GM18907 (cell line): ENCODE data around the gene ELFN1.

ENCODE experiments used
- ATAC-seq: cut with Tn5 transposase; IDR thresholded peaks from one replicate; pipeline ENCODE4 v1.9.1; 2021; ENCODE audit warnings: mild to moderate bottlenecking, moderate library complexity; ENCODE audit not compliant: unreplicated experiment

Gene ELFN1

DNA sequence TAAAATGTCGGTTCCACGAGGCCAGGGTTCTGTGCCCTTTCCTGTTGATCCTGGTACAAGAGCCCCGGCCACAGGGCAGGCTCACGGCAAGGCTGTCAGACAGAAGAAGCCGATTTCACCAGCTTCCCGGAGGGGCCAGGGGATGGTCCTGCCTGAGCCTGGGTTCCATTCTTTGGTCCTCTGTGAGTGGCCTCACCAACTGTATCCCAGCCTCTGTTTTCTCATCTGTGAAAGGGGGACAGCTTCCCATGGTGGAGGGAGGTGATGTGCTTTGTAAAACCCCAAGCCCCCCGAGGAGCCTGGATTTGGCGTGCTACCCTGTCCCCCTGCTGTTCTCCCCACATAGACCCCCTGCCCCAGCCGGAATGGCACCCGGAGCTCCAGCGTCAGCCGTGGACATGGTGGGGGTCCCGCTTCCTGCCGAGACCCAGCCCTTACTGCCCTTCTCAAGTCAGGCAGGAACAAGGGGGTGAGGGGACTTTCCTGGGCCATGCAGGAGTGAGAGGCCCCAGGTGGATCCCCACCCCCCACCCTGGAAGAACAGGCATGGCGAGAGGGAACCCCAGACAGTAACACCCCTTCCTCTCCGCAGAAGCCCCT is 28.3 kb upstream of the ELFN1 start:
- no peak for ATAC-seq

DNA sequence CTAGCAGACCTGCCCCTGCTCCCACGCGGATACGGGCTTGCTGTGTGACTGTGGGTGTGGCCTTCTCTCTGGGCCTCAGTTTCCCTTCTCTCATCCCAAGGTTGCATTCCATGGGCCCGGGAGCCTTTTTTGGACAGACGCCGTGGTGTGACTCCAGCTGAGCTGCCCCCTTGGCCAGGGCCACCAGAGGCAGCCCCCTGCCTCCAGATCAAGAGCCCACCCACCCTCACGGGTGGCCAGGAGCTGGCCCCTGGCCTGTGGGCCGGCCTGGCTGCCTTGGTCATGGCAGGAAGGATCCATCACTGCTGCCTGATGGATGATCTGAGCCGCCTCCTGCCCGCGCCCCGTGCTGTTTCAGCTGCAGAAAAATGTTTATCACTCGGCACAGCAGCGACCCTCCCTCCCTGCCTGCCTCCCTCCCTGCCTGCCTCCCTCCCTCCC is 27.8 kb upstream of the ELFN1 start:
- no peak for ATAC-seq

DNA sequence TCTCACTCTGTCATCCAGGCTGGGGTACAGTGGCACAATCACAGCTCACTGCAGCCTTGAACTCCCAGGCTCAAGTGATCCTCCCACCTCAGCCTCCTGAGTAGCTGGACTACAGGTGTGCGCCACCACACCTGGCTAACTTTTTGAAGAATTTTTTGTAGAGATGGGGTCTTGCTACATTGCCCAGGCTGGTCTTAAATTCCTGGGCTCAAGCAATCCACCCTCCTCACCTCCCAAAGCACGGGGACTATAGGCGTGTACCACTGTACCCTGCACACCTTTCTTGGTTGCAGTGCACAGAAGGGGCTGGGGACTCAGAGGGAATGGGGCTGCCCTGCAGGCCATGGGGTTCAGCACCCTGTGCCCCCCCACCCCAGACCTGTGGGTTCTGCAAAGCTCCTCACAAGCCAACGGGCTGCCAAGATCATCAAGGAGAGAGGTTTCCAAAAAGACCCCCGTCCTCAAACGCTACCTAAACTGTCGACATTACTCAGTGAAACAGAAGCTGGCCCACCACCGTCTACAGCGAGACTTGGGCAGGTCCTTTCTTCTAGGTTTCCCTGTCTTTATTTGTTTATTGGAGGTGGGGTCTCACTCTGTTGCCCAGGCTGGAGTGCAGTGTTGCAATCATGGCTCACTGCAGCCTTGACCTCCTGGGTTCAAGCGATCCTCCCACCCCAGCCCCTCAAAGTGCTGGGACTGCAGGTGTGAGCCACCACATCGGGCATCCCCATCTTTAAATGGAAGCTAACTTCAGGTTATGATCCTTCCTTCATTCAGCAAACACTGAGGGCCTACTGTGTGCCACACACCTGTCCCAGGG is 26.6 kb upstream of the ELFN1 start:
- ATAC-seq: no peak

DNA sequence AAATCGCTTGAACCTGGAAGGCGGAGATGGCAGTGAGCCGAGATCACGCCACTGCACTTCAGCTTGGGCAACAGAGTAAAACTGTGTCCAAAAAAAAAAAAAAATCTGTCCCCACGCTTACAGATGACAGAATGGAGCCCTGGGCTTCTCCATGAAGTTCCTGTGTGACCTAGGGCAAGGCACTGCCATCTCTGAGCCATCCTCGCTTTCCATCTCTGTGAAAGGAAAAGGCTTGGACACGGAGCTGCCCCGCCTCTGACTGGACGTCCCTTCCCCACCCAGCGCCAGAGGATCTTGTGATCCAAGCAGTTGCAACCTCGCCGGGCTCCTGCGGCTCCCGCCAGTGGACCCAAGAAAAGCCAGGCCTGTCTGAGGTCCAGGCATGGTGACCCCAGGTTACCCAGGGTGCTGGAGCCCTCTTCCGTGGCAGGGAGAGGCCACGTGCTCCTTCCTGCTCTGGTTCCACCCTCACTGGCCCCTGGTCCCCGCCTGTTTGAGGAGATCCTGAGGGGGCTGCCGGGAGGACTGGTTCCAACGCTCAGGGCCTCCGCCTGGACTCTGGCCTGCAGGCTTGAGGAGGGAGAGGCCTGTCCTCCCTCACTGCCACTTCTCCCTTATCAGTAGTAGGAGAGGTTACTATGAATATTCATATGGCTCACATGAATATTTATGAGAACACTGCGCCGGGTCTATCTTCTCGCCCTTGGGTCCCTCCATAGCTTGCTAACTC is 25.6 kb upstream of the ELFN1 start:
- ATAC-seq: no peak

DNA sequence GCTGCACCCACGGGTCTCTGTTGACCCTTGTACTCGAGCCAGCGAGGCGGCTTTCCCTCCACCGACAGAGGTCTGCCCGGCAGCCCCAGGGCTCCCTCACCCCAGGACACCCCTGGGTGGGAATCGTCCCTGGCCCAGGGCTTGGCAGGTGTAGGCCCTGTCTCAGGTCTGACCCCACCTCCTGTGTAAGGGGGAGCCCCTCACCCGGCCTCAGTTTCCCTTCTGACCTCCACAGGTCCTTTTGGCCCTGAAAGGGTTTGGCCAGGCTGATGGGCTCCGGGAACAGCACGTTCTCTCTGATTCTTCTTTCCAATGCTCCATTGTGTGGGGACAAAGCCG is 25.0 kb upstream of the ELFN1 start:
- ATAC-seq: no peak

DNA sequence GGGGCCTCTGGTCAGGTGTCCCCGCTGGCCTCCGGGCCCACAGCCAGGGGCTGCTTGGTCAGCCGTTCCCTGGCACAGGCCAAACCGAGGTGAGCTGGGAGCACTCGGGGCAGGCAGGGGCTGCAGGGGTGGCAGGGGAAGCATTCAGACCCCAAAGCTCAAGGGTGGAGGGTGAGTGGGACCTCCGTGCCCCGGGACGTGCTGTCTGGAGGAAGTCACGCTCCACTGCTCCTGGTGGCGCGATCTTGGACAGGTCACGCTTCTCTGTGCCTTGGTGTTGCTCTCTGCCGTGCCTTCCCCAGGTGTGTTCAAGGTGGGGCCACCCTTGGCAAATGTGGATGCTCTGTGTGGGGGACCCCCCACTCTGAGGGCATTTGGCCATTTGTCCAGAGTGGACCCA is 24.6 kb upstream of the ELFN1 start:
- ATAC-seq: no peak

DNA sequence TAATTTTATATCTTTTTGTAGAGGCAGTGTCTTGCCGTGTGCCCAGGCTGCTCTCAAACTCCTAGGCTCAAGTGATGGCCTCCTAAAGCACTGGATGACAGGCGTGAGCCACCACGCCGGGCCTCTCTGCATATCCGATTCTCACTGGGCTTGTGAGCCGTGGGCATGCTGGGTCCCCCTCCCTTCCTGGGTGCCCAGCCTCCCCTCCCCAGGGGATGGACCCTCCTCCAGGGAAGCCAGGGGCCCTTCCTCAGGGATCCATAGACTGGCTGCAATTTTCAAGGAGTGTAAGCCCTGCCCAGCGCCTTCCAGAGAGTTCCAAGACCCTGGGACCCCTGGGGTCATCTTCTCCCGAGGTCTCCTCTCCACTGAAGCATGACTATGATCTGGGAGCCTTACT is 23.7 kb upstream of the ELFN1 start:
- ATAC-seq: no peak

DNA sequence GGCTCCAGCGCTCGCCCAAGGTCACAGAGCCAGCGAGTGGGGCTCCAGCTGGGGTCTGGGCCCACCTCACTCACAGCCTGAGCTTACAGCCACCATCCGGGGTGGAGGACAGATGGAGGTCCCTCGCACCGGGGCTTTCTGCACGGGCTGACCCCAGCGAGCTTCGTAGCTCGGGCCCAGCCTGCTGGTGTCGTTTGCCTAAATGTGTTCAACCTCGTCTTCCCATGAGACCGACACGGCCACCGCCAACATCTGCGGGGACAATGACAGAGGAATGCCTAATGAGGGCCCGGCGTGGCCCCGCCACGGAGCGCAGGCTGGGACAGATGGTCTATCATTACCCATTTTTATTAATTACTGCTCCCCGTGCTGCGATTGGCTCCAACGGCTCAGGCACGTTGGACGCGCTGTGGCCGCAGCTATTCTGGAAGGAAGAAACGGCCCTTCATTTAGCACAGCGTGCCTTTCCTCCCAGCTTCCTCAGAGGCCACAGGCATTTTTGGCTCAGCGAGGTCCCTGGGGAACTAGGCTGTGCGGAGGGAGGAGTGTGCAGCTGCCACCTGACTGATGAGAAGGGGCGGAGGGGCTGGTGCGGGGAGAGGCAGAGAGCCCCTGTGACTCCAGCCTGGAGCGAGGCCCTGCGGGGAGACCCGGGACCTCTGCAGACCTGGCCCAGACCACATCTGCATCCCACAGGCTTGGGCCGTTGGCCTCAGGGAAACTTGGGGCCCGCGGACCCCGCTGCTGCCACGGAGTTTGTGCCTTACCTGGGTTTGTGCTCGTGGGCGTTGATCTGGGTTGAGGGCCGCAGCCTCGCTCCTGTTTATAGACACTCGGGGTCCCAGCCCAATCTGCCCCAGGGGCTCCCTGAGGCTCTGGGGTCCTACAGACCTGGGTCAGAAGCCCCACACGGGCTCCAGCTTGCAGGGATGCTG is 22.9 kb upstream of the ELFN1 start:
- no peak for ATAC-seq

DNA sequence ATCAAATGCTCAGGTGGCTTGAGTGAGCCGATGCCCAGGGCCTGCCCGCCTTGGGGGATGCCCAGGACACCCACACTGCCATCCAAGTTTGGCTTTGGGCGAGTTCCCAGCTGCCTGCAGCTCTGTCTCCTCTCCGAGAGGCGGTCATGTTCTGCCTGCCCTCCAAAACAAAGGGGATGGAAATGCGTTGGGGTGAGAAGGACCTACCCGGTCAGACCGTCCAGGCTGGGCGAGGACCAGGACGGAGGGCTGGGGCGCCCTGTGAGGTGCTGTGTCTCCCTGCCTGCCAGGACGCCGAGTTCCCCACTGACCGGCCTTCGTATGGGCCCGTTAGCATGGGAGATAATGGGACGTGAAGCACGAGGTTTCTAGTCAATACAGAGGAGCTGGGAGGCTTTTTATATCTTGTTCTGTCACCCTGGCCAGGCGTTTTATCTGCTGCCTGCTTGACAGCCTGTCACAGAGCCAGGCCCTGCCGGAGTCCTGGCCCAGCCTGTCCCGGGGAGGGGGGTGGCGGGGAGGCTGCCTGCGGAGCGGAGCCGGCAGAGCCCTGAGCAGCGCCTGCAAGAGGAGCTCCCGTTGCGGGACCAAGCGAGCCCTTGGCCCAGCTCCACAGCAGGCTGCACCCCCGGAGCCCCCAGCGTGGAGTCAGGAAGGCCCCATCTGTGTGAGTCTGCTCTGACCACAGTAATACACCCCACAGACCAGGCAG is 22.0 kb upstream of the ELFN1 start:
- no peak for ATAC-seq

DNA sequence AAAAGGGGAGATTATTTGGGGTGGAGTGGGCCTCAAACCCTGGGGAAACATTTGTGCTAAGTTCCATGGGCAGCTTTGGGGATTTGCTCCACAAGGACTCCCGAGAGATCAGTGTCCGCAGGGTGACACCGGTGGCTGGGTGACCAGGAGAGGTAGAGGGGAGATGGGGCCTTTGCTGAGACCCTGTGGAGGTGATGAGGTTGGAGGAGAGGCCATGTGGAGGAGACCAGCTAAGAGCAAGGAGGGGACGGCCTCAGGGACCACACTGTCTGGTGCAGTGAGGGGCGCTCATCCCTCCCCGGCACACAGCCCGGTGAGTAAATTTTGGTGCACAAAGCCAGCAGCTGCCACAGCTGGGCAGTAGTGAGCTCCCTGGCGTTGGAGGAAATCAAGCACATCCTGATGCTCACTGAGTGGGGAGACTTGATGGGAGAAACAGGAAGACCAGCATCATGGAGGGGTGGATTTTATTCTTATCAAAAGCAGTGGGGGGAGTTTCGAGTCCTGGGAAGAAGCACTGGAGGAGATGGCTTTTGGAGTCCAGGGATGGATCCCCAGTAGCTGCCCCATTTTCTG is 20.2 kb upstream of the ELFN1 start:
- ATAC-seq: no peak

DNA sequence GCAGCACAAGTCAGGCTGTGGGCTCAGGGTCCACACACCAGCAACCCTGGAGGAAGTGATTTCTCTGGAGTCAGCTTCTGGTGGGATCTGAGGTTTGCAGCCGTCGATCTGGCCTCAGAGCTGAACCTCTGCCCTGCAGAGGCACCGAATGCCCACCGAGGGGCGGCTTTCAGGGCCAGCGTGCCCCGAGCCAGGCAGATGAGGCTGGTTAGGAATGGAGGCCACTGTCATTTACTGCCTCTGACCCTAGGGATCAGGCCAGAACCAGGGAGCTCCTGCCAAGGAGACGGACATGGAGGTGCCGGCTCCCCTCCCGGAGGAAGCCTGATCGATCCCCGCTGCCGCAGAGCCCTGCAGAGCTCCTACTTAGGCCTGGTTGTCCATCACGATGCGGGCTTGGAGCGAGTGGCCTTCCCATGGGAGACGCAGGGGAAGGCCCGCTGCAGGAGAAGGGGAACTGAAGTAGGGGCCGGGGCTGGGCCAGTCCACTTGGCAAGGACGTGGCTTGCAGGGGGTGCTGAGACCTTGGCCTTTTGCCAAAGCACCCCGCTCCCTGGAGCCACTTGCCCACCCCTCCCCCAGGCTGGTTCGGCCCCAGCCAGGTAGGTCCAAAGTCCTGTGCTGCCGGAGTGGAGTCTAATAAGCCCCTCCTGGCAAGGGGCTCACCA is 19.6 kb upstream of the ELFN1 start:
- no peak for ATAC-seq

DNA sequence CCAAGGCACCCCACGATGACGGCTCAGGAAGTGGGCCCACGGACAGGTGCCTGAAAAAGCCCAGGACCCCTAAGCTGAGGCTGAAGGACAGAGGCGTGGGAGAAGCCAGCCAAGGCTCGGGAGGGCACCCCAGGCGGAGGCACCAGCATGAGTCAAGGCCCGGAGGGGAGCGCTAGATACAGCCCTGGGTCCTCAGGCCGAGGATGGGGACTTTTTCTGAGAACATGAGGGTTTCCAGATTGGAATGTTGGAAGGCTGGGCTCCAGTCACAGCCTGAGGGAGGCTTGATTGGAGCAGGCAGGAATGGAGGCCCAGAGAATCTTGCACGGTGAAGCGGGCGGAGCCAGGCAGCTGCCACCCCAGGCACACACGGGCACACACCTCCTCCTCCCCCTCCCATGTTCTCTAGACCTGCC is 19.0 kb upstream of the ELFN1 start:
- no peak for ATAC-seq

DNA sequence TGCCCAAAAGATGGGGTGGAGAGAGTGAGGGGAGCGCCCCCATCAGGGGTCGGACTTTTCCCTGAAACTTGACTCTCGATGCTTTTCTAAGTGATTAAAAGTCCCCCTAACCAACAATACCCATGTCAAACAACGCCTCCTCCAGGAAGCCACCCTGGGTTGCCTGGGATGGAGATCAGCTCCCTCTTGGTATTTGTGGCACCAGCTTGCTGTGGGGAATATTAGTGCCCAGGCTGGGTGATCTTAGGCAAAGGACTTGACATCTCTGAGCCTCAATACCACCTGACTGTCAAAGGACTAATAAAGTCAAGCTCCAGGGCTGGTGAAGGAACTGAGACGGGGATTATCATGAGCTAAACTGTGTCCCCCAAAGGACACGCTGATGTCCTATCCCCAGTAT is 18.2 kb upstream of the ELFN1 start:
- ATAC-seq: no peak

DNA sequence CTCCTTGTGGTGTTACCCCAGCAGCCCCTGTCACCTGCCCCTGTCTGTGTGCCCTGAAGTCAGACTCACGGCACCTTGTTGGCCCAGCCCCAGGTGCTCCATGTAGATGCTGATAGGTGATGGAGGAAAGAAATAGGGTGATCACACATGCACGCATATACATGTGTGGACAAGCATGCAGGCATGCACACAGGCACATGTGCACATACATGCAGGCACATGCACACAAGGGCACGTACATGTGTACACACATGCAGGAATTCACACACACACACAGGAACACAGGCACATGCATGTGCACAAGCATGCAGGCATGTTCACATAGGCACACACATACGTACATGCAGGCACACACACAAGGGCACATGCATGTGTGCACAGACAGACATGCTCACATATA is 16.6 kb upstream of the ELFN1 start:
- ATAC-seq: no peak

DNA sequence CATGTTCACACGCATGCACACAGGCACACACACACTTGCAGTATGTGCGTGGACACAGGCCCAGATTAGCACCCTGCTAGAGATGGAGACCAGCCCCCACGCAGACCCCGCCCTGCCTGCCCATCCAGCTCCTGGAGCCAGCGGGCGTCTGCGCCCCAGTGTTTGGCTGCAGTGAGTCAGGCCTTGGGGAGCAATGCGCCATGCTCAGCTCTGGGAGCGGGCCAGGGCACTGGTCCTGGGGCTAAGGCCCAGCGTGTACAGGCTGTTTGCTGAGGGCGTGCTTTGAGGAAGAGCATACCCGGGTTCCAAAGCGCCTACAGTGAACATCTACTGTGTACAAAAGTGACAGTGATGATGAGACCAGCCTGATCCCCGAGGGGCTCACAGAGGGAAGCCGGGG is 16.0 kb upstream of the ELFN1 start:
- no peak for ATAC-seq

DNA sequence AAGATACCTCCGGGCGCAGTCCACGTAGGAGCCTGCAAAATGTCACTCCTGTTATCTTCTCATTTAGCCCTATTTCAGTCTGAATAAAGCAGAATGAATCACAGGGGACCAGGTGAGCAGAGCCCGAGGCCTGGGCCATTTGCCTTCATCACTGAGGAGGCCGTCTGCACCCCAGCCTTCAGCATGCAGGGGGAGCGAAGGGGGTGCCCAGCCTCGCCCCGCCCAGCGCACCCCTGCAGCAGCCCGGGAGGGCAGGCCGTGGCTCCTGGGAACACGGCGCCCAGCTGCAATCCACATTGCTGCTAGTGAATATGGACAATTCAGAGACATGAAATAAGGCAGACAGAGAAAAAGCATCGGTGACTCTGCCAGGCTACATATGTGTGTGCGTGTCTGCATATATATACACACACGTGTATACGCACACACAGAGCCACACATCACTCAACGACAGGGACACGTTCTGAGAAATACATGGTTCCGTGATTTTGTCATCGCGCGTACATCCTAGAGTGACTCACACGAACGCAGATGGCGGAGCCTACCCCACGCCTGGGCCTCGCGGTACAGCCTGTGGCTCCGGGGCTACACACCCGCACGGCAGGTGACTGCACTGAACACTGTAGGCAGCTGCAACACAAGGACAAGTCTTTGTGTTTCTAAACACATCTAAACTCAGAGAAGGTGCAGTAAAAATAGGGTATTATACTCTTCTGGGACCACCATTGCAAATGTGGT is 15.2 kb upstream of the ELFN1 start:
- no peak for ATAC-seq

DNA sequence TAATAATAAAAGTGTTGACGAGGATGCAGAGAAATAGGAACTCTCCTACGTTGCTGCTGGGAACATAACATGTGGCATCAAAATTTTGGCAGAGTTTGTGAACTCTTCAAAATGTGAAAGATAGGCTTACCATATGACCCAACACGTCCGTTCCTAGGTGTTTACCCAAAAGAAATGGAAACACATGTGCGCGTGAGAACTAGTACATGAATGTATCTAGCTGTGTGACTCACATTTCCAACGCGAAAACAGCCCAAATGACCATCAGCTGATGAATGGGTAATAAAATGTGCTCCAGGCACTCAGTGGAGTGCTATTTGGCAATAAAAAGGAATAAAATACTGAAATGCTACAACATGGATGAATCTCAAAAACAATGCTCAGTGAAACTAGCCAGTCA is 10.4 kb upstream of the ELFN1 start:
- no peak for ATAC-seq

DNA sequence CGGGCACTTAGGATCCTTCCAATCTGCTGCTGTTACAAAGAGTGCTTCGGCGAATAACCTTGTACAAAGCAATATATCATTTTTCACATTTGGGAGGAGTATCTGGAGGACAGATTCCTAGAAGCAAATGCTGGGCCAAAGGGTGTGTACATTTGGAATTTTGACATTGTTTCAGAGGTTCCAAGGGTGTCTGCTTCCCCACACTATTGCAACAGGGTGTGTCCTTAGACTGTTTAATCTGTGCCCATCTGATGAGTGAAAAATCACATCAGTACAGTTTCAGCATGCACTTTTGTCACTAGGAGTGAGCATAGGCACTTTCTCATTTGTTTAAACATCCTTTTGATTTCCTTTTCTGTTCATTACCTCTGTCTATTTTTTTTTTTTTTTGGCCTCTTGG is 8.6 kb upstream of the ELFN1 start:
- no peak for ATAC-seq

DNA sequence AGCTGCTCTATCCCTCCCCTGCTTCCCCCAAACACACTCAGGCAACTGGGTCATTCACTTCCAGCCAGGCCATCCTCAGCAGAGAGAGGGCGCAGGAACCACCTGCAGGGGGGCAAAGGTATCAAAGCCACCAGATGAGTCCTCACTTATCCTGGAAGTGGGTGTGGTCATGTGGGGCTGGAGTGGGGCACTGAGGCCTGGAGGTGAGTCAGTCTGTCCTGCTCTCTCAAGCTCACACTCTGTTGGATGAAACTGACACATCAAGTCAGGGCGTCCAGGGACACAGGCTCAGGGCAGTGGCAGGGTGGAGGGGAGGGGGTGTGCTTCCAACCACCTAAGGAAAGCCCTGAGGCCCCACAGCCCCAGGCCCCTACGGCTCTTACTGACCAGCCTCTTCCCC is 8.0 kb upstream of the ELFN1 start:
- ATAC-seq: no peak
